ENCODE data around the gene PRMT3.

Gene PRMT3

GRCh38 chr11:20415432-20415831, 27.9 kb downstream of the PRMT3 start:
- TF ChIP-seq GATA2 (IDR thresholded peaks at IDR 0.05; ENCODE audit: low read depth, low read length) (no peak), GATA3 (IDR thresholded peaks at IDR 0.05; ENCODE audit: low read depth, low read length) (no peak)

- TF ChIP-seq GATA3 (IDR thresholded peaks at IDR 0.05; ENCODE audit: low read depth, low read length) (peak; percentile 91), GATA2 (IDR thresholded peaks at IDR 0.05; ENCODE audit: low read depth, low read length) (peak; percentile 74; the same call in 1 of the 2 replicates)
These were observed 30.3 kb downstream of the PRMT3 start for GRCh38 chr11:20417771-20418170.

- TF ChIP-seq GATA3 (IDR thresholded peaks at IDR 0.05; ENCODE audit: low read depth, low read length), result no peak
- no peak for TF ChIP-seq GATA2 (IDR thresholded peaks at IDR 0.05; ENCODE audit: low read depth, low read length)
These were observed 34.4 kb downstream of the PRMT3 start for GRCh38 chr11:20421946-20422345.

- TF ChIP-seq GATA3 (IDR thresholded peaks at IDR 0.05; ENCODE audit: low read depth, low read length), result no peak
These were observed 41.7 kb downstream of the PRMT3 start for GRCh38 chr11:20429216-20429615.

GRCh38 chr11:20438637-20439036, 51.1 kb downstream of the PRMT3 start:
- TF ChIP-seq GATA2 (IDR thresholded peaks at IDR 0.05; ENCODE audit: low read depth, low read length), result no peak
- TF ChIP-seq GATA3 (IDR thresholded peaks at IDR 0.05; ENCODE audit: low read depth, low read length), result no peak

- TF ChIP-seq GATA2 (IDR thresholded peaks at IDR 0.05; ENCODE audit: low read depth, low read length), result no peak
- TF ChIP-seq GATA3 (IDR thresholded peaks at IDR 0.05; ENCODE audit: low read depth, low read length), result no peak
These were observed 56.1 kb downstream of the PRMT3 start for GRCh38 chr11:20443596-20443995.

- no peak for TF ChIP-seq GATA3 (IDR thresholded peaks at IDR 0.05; ENCODE audit: low read depth, low read length)
- no peak for TF ChIP-seq GATA2 (IDR thresholded peaks at IDR 0.05; ENCODE audit: low read depth, low read length)
These were observed 57.0 kb downstream of the PRMT3 start for GRCh38 chr11:20444535-20444934.

- TF ChIP-seq GATA2 (IDR thresholded peaks at IDR 0.05; ENCODE audit: low read depth, low read length) (no peak), GATA3 (IDR thresholded peaks at IDR 0.05; ENCODE audit: low read depth, low read length) (no peak)
These were observed 61.3 kb downstream of the PRMT3 start for GRCh38 chr11:20448834-20449233.

GRCh38 chr11:20450829-20451228, 63.3 kb downstream of the PRMT3 start:
- TF ChIP-seq GATA3 (IDR thresholded peaks at IDR 0.05; ENCODE audit: low read depth, low read length) (no peak), GATA2 (IDR thresholded peaks at IDR 0.05; ENCODE audit: low read depth, low read length) (no peak)

- no peak for TF ChIP-seq GATA2 (IDR thresholded peaks at IDR 0.05; ENCODE audit: low read depth, low read length)
- no peak for TF ChIP-seq GATA3 (IDR thresholded peaks at IDR 0.05; ENCODE audit: low read depth, low read length)
These were observed 64.1 kb downstream of the PRMT3 start for GRCh38 chr11:20451568-20451967.

GRCh38 chr11:20452585-20452984, 65.1 kb downstream of the PRMT3 start:
- TF ChIP-seq GATA2 (IDR thresholded peaks at IDR 0.05; ENCODE audit: low read depth, low read length) (no peak), GATA3 (IDR thresholded peaks at IDR 0.05; ENCODE audit: low read depth, low read length) (no peak)

- TF ChIP-seq GATA3 (IDR thresholded peaks at IDR 0.05; ENCODE audit: low read depth, low read length) (peak; percentile 97), GATA2 (IDR thresholded peaks at IDR 0.05; ENCODE audit: low read depth, low read length) (peak; percentile 91)
These were observed 66.3 kb downstream of the PRMT3 start for GRCh38 chr11:20453657-20454316.

- TF ChIP-seq GATA3 (IDR thresholded peaks at IDR 0.05; ENCODE audit: low read depth, low read length) (no peak), GATA2 (IDR thresholded peaks at IDR 0.05; ENCODE audit: low read depth, low read length) (no peak)
These were observed 69.7 kb downstream of the PRMT3 start for GRCh38 chr11:20457001-20457799.

GRCh38 chr11:20457934-20458680, 70.6 kb downstream of the PRMT3 start:
- TF ChIP-seq GATA3 (IDR thresholded peaks at IDR 0.05; ENCODE audit: low read depth, low read length), result no peak
- TF ChIP-seq GATA2 (IDR thresholded peaks at IDR 0.05; ENCODE audit: low read depth, low read length), result no peak

All from SH-SY5Y (cell line).